GM19351 (cell line): ENCODE measurements around the gene KIFBP.
A peak's percentile ranks its signal among the peaks of the same experiment; 100 is the strongest.
"Not testable (repeated sequence)": the region's sequence is repeated elsewhere in the genome, so short reads cannot be mapped to it uniquely, and the experiment has no call there.

ENCODE experiments used
- ATAC-seq: cut with Tn5 transposase; IDR thresholded peaks from one replicate; pipeline ENCODE4 v1.9.1; 2021; ENCODE audit warnings: mild to moderate bottlenecking, moderate library complexity; ENCODE audit not compliant: unreplicated experiment

KIFBP gene

DNA sequence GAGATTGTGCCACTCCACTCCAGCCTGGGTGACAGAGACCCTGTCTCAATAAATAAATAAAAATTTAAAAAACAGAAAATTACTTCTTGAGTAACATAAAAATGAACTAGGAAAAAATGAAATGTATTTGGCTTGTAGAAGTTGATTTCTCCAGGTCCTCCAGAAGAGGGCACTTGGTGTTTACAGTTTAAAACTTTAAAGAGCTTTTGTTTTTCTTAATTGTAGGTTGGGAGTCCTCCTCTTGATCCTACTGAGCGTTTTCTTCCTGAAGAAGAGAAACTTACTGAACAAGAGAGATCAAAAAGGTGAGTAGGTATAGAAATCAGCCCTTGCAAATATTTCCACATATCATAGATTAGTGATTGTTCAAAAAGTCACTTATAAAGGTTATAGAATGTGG, 16.2 kb downstream of the KIFBP start:
- no peak for ATAC-seq

DNA sequence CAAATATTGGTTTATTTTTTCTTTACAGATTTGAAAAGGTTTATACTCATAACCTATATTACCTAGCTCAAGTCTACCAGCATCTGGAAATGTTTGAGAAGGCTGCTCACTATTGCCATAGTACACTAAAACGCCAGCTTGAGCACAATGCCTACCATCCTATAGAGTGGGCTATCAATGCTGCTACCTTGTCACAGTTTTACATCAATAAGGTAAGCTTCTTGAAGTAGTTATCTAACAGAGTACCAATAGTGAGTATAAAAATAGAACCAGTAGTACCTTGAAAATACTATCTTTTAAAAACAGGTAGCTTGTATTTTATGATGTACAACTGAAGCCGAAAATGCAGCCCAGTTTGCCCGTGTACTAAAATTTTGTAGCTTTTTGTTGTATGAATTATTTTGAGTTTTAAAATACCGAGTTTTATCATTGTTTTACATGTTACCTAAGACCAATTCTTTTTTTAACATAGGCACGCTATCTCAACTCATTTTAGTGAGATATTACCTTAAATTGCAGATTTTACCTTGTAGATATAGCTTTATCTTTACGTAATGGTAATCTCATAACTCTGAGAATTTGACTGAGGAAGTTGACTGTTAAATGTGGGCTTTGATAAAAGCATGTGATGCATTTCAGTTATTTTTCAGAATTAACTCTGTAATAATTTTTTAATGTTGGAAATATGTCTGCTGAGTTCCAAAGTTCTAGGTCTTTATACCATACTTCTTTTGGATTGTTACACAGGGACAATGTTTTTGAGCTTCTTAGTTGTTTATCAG, 17.3 kb downstream of the KIFBP start:
- no peak for ATAC-seq

DNA sequence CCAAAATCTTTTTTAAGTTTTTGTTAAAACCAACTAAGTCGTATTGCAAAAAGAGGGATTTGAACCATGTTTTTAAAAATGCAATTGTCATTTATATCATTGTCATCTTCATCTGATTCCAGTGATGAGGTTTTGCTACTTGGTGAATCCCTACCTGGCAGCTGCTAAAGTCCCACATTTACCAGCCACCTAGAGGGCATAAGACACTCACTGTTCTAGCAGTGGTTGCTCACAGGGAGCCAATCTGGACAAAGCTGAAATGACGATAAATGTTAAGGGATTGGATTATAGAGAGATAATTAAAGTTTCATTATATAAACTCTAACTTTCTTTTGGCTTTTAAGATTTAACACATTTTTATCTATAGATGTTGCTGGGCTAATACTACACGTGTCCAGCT, 18.7 kb downstream of the KIFBP start:
- no peak for ATAC-seq

DNA sequence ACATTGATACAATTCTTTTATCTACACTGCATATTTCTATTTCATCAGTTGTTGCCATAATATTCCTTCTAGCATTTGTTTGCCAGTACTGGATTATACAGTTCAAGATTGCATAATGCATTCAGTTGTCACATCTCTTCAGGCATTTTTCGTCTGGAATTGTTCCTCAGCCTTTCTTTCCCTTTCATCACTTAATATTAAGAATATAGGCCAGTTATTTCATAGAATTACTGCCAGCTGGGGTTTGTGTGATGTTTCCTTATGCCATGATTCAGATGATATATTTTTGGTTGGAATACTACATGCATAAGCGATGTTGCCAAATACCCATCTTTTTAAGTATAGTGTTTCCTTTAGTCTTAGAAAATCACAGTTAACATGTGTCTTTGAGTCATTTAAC, 20.8 kb downstream of the KIFBP start:
- ATAC-seq, result no peak

DNA sequence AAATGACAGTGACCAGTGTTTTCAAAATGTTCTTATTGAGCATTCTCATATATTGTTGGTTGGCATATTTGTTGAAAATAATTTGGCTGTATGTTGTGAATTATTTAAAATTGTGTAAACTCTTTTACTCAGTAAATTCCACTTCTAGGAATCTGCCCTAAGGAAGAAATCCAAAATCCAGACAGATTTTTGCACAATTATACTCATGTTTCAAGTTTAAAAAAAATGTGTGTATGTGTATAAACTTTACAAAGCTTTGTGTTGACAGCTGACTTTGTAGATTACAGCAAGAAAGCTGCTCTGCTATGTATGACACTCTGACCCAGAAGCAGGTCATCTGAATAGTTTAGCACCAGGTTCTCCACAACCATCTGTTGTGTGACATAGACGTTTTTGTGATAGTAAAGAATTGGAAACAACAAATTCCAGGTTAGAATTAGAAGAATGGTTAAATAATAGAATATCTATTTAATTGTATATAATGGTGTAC, 21.6 kb downstream of the KIFBP start:
- no peak for ATAC-seq

DNA sequence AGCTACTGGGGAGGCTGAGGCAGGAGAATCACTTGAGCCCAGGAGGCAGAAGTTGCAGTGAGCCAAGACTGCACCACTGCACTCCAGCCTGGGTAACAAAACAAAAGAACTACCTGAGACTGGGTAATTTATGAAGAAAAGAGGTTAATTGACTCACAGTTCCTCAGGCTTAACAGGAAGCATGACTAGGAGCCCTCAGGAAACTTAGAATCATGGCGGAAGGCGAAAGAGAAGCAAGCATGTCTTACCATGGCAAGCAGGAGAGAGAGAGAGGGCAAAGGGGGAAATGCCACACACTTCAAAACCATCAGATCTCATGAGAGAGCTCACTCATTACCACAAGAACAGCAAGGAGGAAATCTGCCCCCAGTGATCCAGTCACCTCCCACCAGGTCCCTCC, 24.2 kb downstream of the KIFBP start:
- ATAC-seq, result not testable (repeated sequence)

DNA sequence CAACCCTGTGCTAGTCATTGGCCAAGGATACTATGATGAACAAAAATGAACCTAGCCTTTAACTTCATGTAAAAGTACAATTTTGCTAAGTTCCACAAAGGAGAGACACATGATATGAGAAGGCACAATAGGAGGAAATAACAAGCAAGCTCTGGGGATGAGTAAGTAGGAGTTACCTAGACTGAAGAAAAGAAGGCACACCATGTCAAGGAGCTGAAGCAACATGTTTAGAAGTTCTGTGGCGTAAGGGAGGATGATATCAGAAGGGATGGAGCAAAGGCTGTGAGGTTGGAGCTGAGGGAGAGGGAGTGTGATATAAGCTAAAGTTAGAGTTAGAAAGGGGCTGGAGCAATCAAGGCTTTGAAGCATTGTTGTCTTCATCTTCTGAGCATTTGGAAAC, 25.6 kb downstream of the KIFBP start:
- no peak for ATAC-seq

DNA sequence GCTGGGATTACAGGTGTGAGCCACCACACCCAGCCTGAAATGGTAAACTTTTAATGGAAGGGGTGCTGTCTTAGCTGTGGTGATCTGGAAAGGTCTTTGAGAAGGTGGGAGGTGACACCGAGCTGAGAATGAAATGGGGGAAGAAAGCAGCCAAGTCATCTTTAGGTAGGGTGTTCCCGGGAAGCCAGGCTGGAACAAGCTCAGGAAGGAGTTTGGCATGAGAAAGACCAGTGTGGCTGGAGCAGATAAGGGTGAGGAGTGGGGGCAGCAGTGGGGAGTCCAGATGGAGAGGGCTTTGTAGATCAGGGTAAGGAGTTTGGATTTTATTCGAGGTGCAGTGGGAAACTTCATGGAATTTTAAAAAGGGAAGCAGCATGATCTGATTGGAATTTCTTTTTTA, 30.0 kb downstream of the KIFBP start:
- no peak for ATAC-seq

DNA sequence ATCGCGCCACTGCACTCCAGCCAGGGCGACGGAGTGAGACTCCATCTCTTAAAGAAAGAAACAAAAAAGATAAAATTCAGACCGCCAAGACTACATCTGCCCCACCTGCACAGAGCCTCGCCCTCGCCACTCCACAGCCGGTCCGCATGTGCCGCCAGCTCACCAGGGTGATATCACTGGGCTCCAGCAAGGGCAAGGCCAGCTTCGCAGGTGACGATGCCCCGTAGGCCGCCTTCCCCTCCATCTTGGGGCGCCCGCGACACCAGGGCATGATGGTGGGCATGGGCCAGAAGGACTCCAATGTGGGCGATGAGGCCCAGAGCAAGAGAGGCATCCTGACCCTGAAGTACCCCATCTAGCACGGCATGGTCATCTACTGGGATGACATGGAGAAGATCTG, 34.0 kb downstream of the KIFBP start:
- ATAC-seq, result no peak

DNA sequence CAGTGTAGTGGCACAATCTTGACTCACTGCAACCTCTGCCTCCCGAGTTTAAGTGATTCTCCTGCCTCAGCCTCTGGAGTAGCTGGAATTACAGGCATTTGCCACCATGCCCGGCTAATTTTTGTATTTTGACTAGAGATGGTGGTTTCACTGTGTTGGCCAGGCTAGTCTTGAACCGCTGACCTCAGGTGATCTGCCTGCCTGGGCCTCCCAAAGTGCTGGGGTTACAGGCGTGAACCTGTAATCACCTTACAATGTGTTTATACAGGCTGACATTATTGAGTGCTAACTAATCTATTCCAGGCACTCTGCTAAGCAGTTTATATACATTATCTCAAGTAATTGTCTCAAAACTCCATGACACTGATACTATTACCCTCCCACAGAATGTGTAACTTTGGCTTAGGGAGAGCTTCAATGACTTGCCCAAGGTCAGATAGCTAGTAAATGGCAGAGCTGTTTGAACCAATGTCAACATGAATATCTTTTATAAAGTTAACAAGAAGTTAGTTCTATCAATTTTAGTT, 36.8 kb downstream of the KIFBP start:
- no peak for ATAC-seq

DNA sequence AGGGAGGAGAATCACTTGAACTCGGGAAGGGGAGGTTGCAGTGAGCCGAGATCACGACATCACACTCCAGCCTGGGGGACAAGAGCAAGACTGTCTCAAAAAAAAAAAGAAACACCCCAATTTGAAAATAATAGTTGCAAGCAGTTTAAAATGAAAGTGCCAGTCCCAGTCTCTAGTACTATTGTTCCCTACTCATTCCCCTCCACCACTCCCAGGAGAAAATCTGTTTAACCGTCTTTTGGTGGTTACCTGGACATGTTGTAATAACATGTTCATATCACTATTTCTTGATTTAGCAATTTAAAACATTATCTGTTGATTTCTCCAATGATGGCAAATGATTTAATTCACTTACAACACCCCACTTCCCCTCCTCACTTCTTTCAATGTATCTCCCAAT, 44.7 kb downstream of the KIFBP start:
- ATAC-seq, result no peak

DNA sequence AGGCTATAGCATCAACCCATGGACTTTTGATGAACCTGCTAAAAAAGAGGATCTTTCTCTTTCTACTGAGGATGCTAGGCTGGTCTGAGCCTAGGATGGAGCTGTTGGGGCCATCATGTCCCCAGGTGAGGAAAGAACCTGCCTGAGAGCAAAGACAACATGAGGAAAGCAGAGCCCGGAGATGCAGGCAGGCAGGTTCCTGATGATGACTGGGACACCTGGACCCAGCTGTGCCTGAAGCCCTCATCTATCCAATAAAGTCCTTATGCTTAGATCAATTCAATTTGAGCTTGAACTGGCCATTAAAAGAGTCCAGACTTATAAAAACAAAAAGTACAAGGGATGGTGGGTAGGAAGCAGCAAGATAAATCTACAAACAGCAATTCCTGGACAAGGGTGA, 48.9 kb downstream of the KIFBP start:
- no peak for ATAC-seq

DNA sequence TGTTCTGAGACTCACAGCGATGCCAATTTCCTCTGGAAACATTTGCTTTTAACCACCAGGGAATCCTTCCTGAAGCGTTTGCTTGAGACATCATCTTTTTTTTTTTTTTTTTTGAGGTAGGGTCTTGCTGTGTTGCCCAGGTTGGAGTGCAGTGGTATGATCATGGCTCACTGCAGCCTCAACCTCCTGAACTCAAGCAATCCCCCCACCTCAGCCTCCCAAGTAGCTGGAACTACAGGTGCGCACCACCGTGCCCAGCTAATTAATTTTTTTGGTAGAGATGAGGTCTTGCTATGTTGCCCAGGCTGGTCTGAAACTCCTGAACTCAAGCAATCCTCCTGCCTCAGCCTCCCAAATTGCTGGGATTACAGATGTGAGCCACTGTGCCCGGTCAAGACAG, 52.3 kb downstream of the KIFBP start:
- ATAC-seq, result not testable (repeated sequence)

DNA sequence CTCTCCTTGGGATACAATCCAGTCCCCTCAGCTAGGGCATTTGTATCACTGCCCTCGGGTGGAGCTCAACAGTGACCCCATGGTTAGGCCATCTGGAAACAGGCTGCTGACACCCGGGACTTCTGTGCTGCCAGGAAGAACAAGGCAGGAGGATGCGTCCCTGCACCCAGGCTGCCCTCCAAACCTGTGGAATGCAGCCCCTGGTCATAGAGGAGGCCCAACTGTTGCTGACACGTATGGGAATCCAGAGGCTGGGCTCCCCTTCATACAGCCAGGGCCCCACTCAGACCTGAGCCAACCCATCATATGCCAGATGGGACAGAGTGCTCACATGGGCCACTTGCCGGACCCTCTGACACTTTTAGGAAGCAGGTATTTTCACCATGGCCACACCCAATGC, 53.8 kb downstream of the KIFBP start:
- ATAC-seq, result no peak

DNA sequence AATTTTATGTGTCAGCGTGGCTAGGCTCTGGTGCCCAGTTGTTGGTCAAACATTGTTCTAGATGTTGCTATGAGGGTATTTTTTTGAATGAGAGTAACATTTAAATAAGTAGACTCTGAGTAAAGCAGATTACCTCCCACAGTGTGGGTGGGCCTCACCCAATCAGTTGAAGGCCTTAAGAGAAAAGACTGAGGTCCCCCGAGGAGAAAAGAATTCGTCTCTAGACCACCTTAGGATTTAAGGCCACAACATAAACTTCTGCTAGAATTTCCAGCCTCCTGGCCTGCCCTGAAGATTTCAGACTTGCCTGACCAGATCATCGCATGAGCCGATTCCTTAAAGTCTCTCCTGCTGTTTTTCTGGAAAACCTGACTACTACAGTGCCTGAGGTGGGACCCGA, 54.2 kb downstream of the KIFBP start:
- no peak for ATAC-seq

DNA sequence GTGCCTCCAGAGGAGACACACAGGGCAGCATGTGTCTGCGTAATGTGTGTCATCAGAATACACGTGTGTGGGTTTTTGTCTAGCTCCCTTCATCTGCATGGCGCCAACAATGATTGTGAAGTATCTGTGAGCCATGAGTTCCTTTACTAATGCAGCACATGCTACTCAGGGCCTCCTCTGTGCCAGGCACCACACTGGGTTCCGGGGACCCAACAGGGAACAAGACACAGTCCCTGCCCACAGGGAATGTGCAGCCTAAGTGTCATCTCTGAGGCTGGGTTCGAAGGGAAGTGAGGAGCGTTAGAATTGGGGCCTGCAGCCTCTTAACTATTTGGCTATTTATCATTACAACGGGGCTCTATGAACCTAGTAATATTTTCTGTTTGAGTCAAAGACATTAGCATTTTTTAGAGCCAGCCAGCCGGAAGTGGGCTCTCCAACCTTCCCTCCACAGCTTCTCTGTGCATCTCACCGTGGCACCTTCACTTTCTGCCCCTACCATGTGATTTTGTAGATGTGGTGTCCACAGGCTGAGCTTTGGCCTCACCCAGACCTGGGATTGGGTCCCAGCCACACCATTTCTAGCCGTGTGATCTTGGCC, 55.4 kb downstream of the KIFBP start:
- ATAC-seq, result peak; percentile 47

DNA sequence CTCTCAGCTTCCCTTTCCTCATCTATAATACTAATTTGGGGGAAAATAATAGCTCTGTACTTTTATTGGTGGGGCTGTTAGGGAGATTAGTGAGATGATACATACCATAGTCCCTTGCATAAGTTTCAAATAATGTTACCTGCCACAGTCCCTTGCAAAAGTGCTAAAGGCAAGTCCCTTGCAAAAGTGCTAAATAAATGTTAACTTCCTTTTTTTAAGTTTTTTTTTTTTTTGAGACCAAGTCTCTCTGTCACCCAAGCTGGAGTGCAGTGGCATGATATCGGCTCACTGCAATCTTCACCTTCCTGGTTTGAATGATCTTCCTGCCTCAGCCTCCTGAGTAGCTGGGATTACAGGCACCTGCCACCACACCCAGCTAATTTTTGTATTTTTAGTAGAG, 55.9 kb downstream of the KIFBP start:
- peak; percentile 1 for ATAC-seq

DNA sequence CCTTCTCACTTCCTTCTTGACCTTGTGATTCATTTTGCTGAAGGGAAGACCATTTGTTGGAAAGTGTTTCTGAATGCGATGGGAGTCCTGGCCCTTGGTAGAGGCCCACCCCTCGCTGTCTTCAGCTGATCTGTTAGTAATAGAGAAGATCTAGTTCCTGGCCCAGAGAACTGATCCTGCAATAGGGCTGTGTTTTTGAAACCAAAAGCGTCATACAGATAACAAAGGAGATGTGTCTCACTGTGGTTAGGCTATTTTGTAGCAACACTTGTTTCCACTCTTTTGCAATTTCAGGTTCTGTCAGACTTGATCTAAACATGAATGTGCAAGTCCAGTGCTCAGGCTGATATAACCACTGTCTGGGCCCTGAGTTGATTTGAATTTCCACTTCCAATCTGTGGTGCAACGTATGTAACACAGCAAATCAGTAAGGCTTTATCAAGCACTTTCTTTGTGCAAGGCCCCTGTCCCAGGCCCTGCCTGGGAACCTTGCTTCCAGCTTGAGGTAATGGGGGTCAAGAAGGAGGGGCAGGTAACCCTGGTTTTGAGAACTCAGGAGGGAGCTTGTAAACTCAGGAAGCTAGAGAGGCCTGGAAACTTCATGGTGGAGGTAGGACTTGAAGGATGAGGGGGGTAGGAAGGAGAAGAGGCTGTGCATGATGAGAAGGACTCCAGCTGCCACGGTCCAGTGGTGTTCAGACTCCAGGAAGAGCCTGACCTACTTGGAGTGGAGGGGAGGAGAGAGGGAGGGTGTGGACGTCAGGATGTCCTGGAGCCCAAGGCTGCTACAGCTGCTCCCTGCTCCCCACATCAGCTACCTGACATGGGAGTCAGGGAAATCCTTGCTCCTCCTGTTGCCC, 57.1 kb downstream of the KIFBP start:
- peak; percentile 63 for ATAC-seq

DNA sequence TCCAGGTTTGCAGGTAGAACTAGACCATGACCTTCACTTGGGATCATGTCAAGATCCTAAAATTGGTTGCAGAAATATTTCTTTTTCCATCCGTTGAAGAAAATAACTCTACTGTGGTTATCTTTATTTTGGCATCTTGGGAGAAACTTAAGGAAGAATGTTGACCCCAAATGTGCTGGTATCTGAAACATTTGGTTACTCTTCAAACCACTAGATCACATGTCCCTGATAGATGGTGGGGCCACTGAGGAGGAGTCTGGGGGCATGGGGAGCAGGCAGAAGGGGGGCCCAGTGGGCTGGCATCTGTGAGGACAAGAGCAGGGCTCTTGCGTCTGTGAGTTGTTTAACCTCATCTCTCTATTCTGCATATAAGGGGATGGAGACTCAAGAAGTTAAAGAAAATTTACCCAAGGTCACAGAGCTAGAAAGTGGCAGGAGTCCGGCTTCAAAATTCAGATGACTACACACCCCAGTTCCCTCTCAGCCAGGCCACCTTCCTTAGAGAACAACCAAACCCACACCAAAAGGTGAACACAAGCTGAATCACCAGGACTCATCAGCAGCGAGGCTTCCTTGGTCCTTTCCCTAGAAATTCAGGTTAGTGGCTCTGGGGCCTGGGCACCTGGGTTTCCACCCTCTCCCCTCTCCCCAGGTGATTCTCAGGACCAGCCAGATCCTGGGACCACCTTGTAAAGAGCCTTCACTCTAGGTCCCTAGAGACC, 58.7 kb downstream of the KIFBP start:
- no peak for ATAC-seq

DNA sequence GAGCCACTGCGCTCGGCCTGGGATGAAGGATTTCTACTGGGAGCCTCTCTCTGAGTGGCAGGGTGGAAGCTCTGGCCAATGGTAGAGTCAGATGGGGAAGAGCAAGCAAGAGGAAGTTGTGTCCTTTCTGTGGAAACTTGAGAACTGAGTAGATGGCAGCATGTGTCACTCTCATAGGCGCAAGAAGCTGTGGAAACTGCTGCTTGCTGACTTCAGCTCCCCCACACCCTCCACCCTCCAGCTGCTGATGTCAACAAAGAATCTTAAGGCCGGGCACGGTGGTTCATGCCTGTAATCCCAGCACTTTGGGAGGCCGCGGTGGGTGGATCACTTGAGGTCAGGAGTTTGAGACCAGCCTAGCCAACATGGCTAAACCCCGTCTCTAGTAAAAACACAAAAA, 59.5 kb downstream of the KIFBP start:
- no peak for ATAC-seq

DNA sequence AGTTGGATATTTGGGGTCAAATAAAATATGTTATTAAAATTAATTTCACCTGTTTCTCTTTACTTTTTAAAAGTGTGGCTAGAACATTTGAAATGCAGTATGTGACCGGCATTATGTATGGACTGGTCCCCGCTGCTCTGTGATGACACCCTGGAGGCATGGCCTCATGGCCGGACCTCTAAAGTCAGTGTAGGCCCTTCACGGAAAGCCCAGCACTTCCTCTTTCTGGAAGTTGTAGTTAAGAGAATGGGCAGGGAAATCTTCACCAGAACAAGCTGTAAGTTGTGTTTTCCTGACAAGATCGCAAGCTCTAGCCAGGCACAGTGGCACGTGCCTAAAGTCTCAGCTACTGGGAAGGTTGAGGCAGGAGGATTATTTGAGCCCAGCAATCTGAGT, 61.0 kb downstream of the KIFBP start:
- ATAC-seq, result no peak
